Activated CD4-positive, CD25-positive, alpha-beta regulatory T cell treated with anti-CD3 and anti-CD28 coated beads, Interleukin-2, amount 50 U/mL, for 16 hours (primary cell): ENCODE measurements around the gene ASCC1.
"Not testable (repeated sequence)": the region's sequence is repeated elsewhere in the genome, so short reads cannot be mapped to it uniquely, and the experiment has no call there.

Source experiments
- DNase-seq: peaks from one replicate; pipeline ENCODE4 v3.0.0-alpha.2; 2020; ENCODE audit warnings: low read depth, low spot score

Gene ASCC1

DNA sequence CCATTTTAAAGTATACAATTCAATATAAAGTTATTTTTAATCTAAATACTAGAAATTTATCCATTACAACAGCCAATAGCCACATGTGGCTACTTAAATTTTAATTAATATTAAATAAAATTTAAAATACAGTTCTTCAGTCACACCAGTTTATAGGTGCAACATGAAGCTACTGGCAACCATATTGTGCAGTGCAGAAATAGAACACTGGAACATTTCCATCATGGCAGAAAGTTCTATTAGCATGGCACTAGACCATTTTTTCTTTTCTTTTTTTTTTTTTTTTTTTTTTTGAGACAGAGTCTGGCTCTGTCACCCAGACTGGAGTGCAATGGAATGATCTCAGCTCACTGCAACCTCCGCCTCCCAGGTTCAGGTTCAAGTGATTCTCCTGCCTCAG, 5.2 kb upstream of the ASCC1 start:
- DNase-seq: no peak

- no peak for DNase-seq
Observed at GRCh38 chr10:72220637-72221036, 4.6 kb upstream of the ASCC1 start.

DNA sequence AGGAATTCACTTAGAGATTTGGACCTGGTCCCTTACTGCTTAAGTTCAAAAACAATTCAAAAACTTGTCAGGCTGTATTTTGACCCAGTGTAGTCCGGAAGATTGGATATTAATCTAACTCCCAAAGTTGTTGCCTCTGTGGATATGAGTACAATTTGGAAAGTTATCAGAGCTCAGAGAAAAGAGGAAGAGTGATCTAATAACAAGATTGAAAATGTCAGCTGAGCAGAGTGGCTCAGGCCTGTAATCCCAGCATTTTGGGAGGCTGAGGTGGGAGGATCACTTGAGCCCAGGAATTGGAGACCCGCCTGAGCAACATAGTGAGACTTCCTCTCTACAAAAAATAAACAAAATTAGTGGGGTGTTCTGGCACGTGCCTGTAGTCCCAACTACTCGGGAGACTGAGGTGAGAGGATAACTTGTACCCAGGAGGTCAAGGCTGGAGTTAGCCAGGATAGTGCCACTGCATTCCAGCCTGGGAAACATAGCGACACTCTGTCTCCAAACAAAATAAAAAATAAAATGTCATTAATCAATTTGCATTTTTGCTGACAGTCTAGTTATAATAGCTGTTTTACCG, 3.2 kb upstream of the ASCC1 start:
- DNase-seq: no peak

DNA sequence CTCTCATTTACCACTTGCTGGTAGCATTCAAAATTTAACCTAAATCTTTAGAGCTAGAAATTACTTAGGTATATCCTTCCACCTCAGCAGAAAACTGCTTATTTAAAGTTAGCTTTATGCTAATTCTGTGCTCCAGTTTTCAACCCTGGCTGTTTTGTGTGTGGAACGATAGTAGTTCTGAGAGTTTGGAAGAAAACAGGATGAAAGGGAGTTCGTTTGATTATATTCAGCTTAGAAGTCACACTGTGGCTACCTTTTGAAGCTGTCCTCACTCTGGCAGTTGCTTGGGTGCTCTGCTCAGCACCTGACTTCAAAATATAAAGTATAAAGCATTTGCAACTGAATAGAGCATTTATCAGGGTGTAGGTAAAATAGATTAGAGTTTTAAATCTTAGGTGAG, 2.6 kb upstream of the ASCC1 start:
- DNase-seq: no peak

- no peak for DNase-seq
Observed at GRCh38 chr10:72218325-72218724, 2.2 kb upstream of the ASCC1 start.

GRCh38 chr10:72211832-72212231, 4.2 kb downstream of the ASCC1 start:
- not testable (repeated sequence) for DNase-seq

GRCh38 chr10:72211381-72211780, 4.7 kb downstream of the ASCC1 start:
- not testable (repeated sequence) for DNase-seq

DNA sequence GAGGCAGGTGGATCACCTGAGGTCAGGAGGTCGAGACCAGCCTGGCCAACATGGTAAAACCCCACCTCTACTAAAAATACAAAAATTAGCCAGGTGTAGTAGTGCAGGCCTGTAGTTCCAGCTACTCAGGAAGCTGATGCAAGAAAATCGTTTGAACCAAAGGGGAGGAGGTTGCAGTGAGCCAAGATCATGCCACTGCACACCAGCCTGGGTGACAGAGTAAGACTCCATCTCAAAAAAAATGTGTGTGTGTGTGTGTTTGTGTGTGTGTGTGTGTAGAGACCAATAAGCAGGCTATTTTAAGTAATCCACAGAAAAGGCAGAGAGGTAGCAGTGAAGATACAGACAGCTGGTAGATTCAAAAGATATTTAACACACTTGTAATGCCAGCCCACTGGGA, 7.5 kb downstream of the ASCC1 start:
- DNase-seq: not testable (repeated sequence)

GRCh38 chr10:72206511-72207229, 9.4 kb downstream of the ASCC1 start:
- DNase-seq: no peak

GRCh38 chr10:72204724-72205123, 11.4 kb downstream of the ASCC1 start:
- no peak for DNase-seq

GRCh38 chr10:72204296-72204695, 11.8 kb downstream of the ASCC1 start:
- DNase-seq: no peak

DNA sequence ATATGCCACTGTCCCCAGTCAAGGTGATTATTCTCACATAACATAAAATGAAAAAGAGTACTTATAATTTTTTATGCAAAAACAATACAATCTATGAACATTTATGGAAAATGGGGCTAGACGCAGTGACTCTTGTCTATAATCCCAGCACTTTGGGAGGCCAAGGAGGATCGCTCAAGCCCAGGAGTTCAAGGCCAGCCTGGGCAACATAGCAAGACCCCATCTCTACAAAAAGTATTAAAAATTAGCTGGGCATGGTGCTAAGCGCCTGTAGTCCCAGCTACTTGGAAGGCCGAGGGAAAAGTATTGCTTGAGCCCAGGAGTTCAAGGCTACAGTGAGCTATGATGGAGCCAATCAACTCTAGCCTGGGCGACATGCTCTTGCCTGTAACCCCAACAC, 14.8 kb downstream of the ASCC1 start:
- DNase-seq: no peak

- DNase-seq: no peak
Observed at GRCh38 chr10:72200883-72201282, 15.2 kb downstream of the ASCC1 start.

DNA sequence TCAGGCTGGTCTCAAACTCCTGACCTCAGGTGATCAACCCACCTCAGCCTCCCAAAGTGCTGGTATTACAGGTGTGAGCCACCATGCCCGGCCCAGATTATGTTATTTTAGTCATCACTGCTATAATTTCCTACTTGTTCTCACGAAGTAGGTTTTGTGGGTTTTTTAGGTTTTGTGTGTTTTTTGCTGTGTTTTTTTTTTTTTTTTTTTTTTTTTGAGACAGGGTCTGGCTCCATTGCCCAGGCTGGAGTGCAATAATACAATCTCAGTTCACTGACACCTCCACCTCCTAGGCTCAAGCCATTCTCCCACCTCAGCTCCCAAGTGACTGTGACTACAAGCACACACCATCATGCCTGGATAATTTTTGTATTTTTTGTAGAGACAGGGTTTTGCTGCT, 21.1 kb downstream of the ASCC1 start:
- DNase-seq: no peak

- no peak for DNase-seq
Observed at GRCh38 chr10:72186982-72187330, 29.1 kb downstream of the ASCC1 start.

- no peak for DNase-seq
Observed at GRCh38 chr10:72186258-72186981, 29.7 kb downstream of the ASCC1 start.

DNA sequence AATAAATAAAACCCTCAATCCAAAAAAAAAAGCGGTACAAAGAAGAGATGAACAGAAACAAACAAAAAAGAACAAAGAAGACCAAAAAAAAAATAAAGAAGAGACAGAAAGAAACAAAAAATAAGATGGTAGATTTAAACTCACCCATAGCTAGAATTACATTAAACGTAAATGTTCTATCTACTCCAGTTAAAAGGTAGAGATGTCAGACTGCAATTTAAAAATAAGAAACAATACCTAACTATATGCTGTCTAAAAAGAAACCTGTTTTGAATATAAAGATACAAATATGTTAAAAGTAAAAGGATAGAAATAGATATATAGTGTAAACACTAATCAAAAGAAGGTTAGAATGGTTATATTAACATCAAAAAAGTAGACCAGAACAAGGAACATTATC, 31.9 kb downstream of the ASCC1 start:
- no peak for DNase-seq

DNA sequence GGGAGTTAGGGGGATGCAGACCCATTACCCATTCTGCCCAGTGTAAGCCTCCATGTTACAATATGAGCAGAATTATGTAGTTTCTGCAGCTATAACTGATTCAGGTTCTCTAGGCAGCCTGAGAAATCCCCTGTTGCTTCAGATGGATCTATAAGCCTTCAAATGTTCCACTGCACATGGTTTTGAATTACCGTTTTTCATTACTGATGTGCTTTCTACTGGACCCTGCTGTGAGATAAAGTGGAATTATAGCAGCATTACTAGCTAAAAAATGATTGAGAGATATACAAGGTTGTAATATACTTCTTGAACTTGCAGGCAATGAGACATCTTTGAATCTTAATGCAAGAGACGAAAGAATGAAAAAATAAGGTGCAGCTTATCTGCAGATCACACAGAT, 38.6 kb downstream of the ASCC1 start:
- DNase-seq: no peak

GRCh38 chr10:72176701-72177100, 39.4 kb downstream of the ASCC1 start:
- no peak for DNase-seq

- DNase-seq: no peak
Observed at GRCh38 chr10:72175149-72175548, 40.9 kb downstream of the ASCC1 start.

GRCh38 chr10:72174297-72174662, 41.8 kb downstream of the ASCC1 start:
- no peak for DNase-seq

- DNase-seq: no peak
Observed at GRCh38 chr10:72173619-72174296, 42.3 kb downstream of the ASCC1 start.

- no peak for DNase-seq
Observed at GRCh38 chr10:72173262-72173618, 42.8 kb downstream of the ASCC1 start.
